GM12878 (cell line): Measurements from ENCODE around the gene MIA2. TPM values are rescaled to one million over a fixed set of nuclear protein-coding genes. Genes with fewer than 3 reads are reported as not detected.

ENCODE experiments used
- BHLHE40 ChIP-seq, 2 experiments: fragments of 450-650 bp in 1 of 2; IDR thresholded peaks; 2 replicates each; pipeline ENCODE4 v1.6.1; 2011 to 2017; ENCODE audit warnings: low read depth in 2 of 2, borderline replicate concordance in 1 of 2, improper control_type of control experiment in 1 of 2, low read length in 1 of 2, mild to moderate bottlenecking in 1 of 2
- CREB1 ChIP-seq: IDR thresholded peaks from 2 replicates; pipeline ENCODE4 v1.6.1; 2012; ENCODE audit warnings: low read depth, mild to moderate bottlenecking, inconsistent platforms
- CREM ChIP-seq: IDR thresholded peaks from 2 replicates; pipeline ENCODE4 v1.6.1; 2014; ENCODE audit warnings: antibody characterized with exemption, low read depth
- EGR1 ChIP-seq, 2 experiments: IDR thresholded peaks; 1 replicate in 1 of 2; 2 replicates in 1 of 2; pipeline ENCODE4 v1.6.1; 2011 to 2012; ENCODE audit warnings: low read depth in 2 of 2, low read length in 2 of 2, borderline replicate concordance in 1 of 2, mild to moderate bottlenecking in 1 of 2, moderate library complexity in 1 of 2
- ELK1 ChIP-seq: IDR thresholded peaks from 2 replicates; pipeline ENCODE4 v1.6.1; 2012; ENCODE audit warnings: low read depth, low read length, improper control_type of control experiment
- FOXK2 ChIP-seq: fragments of 450-650 bp; IDR thresholded peaks from 2 replicates; pipeline ENCODE4 v1.6.1; 2017; ENCODE audit warnings: mild to moderate bottlenecking, moderate library complexity
- GATAD2B ChIP-seq: fragments of 450-650 bp; conservative IDR thresholded peaks from 2 replicates; pipeline ENCODE4 v1.6.1; 2017; ENCODE audit warnings: low read depth, mild to moderate bottlenecking, moderate library complexity
- HCFC1 ChIP-seq: fragments of 150-350 bp; IDR thresholded peaks from 2 replicates; pipeline ENCODE4 v1.6.1; 2014; ENCODE audit warnings: low read length
- KLF5 ChIP-seq: fragments of 450-650 bp; IDR thresholded peaks from 2 replicates; pipeline ENCODE4 v1.6.1; 2014; ENCODE audit warnings: mild to moderate bottlenecking; ENCODE audit not compliant: partially characterized antibody
- LARP7 ChIP-seq: fragments of 450-650 bp; IDR thresholded peaks from 2 replicates; pipeline ENCODE4 v1.6.1; 2017; ENCODE audit warnings: mild to moderate bottlenecking
- NBN ChIP-seq: fragments of 450-650 bp; IDR thresholded peaks from 2 replicates; pipeline ENCODE4 v1.6.1; 2016
- NR2C2 ChIP-seq: IDR thresholded peaks from 2 replicates; pipeline ENCODE4 v1.6.1; 2011; ENCODE audit warnings: borderline replicate concordance, low read depth; ENCODE audit not compliant: control insufficient read depth, insufficient read length
- POLR2AphosphoS2 ChIP-seq: IDR thresholded peaks from 2 replicates; pipeline ENCODE4 v1.6.1; 2011; ENCODE audit warnings: low read depth, mild to moderate bottlenecking, low read length, improper control_type of control experiment, moderate library complexity
- RBBP5 ChIP-seq: fragments of 200-600 bp; sonication (generic); conservative IDR thresholded peaks from 2 replicates; pipeline ENCODE4 v1.6.1; 2016
- RELA ChIP-seq: fragments of 450-650 bp; IDR thresholded peaks from 2 replicates; pipeline ENCODE4 v1.8.0; 2014; ENCODE audit warnings: borderline replicate concordance; ENCODE audit not compliant: partially characterized antibody
- RUNX3 ChIP-seq: IDR thresholded peaks from 2 replicates; pipeline ENCODE4 v1.6.1; 2012; ENCODE audit warnings: low read length, inconsistent platforms
- SIN3A ChIP-seq: IDR thresholded peaks from 2 replicates; pipeline ENCODE4 v1.6.1; 2012; ENCODE audit warnings: low read depth, low read length, improper control_type of control experiment
- STAT3 ChIP-seq: IDR thresholded peaks from 2 replicates; pipeline ENCODE4 v1.6.1; 2011; ENCODE audit warnings: low read depth, low read length, improper control_type of control experiment
- USF2 ChIP-seq: IDR thresholded peaks from 2 replicates; pipeline ENCODE4 v1.6.1; 2011; ENCODE audit warnings: low read depth, low read length, improper control_type of control experiment, borderline replicate concordance
- ZBTB4 ChIP-seq: fragments of 450-650 bp; formaldehyde crosslinking; IDR thresholded peaks from 2 replicates; pipeline ENCODE4 v1.4.0; 2022; ENCODE audit warnings: mild to moderate bottlenecking, moderate library complexity
- ZBTB40 ChIP-seq: fragments of 450-650 bp; IDR thresholded peaks from 2 replicates; pipeline ENCODE4 v1.6.1; 2016; ENCODE audit warnings: mild to moderate bottlenecking, moderate library complexity, borderline replicate concordance
- ZNF384 ChIP-seq: IDR thresholded peaks from 2 replicates; pipeline ENCODE4 v1.6.1; 2012; ENCODE audit warnings: low read depth, mild to moderate bottlenecking, low read length, improper control_type of control experiment, borderline replicate concordance
- polyA plus RNA-seq, 11 experiments: library from polyadenylated mRNA; depleted of rRNA in 4 of 11; unstranded in 6 of 11; stranded (reverse) in 5 of 11; fragments of >200 nt; fragmentation: Nextera tagmentation in 4 of 11; fragmentation: Illumina TruSeq in 1 of 11; extraction: Ambion mirVana in 4 of 11; extraction: Trizol in 1 of 11; gene quantifications; 1 replicate in 1 of 11; 2 replicates in 10 of 11; pipeline versions ENCODE4 v1.2.1 to v1.2.3, GENCODE V29; 2011 to 2016; ENCODE audit warnings: inconsistent platforms in 2 of 11, missing spikeins in 2 of 11, low read depth in 1 of 11
- total RNA-seq, 4 experiments: library from RNA; depleted of rRNA in 3 of 4; stranded (reverse); fragments of >200 nt in 3 of 4; fragmentation: Illumina TruSeq in 1 of 4; extraction: Trizol in 1 of 4; gene quantifications; 2 replicates each; pipeline versions ENCODE4 v1.2.1 to v1.2.3, GENCODE V29; 2013 to 2021

Gene MIA2
- total and polyA plus RNA-seq, 10 of the 15 experiments (the other 5 are each of a cell fraction or from before 2014, with no cell fraction given), result 6.3 to 36.8 (median 17.1) TPM

- TF ChIP-seq EGR1 (IDR thresholded peaks at IDR 0.05; ENCODE audit: borderline replicate concordance in 1 of 2, low read depth in 2 of 2, low read length in 2 of 2), result peak in 1 of 2 experiments; percentile 0; a peak in 1 of 3 replicates
- TF ChIP-seq RELA, result peak; percentile 85
- TF ChIP-seq POLR2AphosphoS2, result no peak
- TF ChIP-seq CREB1, result peak; percentile 89
- TF ChIP-seq HCFC1, result no peak; the same call in none of the 2 replicates
- peak; percentile 71 for TF ChIP-seq USF2
- peak; percentile 100 for TF ChIP-seq KLF5
- TF ChIP-seq RBBP5, result no peak
- peak; percentile 78 for TF ChIP-seq CREM
- no peak for TF ChIP-seq STAT3
- TF ChIP-seq ZBTB40, result peak; percentile 65; the same call in 1 of the 2 replicates
- TF ChIP-seq NR2C2, result no peak
- TF ChIP-seq NBN, result peak; percentile 91
- TF ChIP-seq RUNX3, result peak; percentile 62
- no peak for TF ChIP-seq ZBTB4 (CRISPR knock-in tag)
- no peak; the same call in 1 of the 2 replicates for TF ChIP-seq LARP7
- TF ChIP-seq BHLHE40 (IDR thresholded peaks at IDR 0.05; ENCODE audit: borderline replicate concordance in 1 of 2, low read depth in 2 of 2, low read length in 1 of 2), result peak; percentile 99
- peak; percentile 67 for TF ChIP-seq ELK1
- TF ChIP-seq ZNF384, result no peak
- TF ChIP-seq FOXK2, result peak; percentile 99
- peak; percentile 62; the same call in 1 of the 2 replicates for TF ChIP-seq GATAD2B
- peak; percentile 15; the same call in 1 of the 2 replicates for TF ChIP-seq SIN3A
Observed at GRCh38 chr14:39432179-39432618, 198.5 kb downstream of the MIA2 start, which contains the start of gene FBXO33 (continued).
